ENCODE results near the gene OPCML.

The OPCML gene

DNA sequence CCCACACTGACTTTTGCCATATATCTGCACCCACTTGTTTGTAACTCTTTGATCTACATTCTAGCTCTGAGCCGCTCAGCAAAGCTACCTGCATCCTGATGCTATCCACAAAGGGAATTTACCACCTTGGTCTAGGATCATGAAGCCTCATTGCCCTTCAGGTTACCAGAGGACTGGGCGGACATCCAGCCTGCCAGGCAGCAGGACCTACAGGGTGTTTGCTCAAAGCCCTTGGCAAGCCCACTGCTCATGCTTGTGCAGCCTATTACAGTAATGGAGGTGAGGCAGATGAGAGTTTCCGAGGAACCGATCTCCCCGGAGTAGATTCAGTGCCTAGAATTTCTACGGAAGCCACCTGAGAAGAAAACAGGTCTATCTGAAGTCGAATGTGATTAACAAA lies 417.2 kb downstream of the OPCML start:
- no peak for DNase-seq

DNA sequence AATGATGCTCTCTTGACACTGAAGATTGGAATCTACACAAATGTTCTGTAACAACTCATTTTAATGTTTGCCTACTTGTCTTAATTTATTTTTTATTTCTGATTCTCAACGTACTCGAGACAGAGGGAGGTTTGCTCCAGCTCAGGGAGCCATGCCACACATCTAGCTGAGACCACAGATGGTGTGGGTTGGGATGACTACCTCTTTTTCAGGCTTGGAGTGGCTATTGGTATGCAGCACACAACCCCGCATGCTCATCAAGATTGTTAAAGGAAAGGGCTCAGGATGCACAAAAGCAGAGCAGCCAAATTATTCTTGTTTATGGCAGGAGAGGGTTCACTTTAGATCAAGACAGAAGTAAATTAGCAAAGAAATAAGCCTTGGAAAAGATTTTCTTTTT lies 424.5 kb downstream of the OPCML start:
- no peak for DNase-seq

DNA sequence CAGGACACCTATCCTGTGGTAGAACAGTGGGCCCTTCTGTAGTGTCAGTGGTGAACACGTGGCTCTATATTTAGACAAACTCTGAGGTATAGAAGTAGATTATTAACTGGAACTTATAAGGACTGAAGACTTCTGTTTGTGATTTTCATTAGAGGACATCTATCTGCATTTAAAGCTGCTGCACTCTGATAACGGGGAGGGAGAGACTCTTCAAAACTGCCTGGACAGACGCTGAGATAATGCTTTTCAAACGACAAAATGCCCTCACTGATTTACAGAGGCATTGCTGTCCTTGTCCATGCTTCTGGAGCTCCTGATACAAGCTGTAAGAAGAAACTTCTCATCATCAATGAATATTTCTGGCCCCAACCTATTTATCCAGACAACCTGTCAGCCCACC lies 425.2 kb downstream of the OPCML start:
- DNase-seq = no peak

DNA sequence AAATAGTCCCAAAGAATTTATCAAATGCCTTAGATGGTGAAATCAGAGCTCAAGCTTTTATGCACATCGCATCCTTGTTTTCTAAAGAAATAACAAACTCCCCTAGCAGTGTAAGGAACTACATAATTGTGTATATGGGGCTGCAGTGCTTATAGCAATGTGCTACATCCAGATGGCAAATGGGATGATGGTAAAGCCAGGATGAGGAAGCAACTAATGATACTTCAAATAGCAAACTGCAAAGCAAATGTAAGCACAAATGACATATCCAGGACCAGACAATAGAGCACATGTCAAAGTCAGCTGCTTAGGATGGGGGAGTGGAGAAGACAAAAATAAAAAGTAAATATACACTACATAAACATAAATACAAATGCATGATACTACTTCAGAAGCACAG lies 425.9 kb downstream of the OPCML start:
- DNase-seq = no peak

DNA sequence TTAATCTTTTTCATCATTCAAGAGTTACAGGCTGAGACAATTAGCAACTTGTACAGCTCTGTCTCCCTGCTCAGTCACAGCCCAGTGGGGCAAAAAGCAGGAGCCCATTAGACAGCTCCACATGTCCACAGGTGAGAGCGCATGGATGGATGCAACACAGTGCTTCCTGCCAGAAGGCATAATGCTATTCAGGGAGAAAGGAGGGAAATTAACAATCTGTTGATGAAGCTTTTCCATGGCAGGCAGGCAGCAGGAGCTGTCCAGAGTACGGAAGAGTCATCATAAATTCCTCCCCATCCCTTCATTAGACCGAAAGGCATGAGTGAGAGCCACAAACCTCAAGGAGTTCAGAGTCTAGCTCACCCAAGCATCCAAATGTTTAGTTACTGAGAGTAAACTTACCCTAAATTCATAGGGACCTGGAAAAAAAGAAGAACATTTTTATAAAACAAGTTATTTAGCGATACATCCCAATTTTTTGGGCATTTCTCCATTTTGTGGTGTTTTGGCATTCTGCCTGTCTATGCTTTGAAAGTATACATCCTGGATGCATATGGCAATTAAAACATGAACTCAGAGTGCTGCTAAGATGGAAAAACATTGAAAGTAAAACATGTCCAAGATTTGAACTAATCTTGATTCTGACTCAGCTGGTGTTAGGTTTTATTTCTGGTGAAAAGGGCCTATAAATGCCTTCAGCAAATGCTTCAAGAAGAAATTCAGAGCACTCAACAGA lies 428.1 kb downstream of the OPCML start:
- no peak for DNase-seq

DNA sequence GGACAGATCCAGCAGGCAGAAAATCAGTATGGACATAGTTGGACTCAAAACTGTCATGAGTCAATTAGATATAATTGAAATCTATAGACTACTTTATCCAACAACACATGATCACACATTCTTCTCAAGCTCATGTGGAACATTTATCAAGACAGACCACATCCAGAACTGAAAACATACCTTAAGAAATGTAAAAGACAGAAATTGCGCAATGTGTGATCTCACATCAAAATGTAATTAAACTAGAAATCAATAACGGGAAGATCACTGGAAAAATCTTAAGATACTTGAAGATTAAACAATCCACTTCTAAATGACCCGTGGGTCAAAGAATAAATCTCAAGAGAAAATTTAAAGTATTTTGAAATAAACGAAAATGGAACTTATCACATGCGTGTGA lies 435.3 kb downstream of the OPCML start:
- no peak for DNase-seq

DNA sequence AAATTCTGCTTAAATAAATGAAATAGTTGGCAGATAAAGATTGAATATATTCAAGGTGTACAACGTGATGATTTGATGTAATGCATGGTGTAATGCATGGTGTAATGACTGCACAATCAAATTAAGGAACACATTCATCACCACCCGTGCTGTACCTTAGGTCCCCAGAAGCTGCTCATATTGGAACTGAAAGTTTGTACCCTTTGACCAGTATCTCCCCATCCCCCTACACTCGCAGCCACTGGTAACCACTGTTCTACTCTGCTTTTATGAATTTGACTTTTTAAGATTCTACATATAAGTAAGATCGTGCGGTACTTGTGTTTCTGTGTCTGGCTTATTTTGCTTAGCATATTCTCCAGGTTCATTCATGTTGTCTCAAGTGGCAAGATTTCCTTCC lies 445.8 kb downstream of the OPCML start:
- DNase-seq = no peak

DNA sequence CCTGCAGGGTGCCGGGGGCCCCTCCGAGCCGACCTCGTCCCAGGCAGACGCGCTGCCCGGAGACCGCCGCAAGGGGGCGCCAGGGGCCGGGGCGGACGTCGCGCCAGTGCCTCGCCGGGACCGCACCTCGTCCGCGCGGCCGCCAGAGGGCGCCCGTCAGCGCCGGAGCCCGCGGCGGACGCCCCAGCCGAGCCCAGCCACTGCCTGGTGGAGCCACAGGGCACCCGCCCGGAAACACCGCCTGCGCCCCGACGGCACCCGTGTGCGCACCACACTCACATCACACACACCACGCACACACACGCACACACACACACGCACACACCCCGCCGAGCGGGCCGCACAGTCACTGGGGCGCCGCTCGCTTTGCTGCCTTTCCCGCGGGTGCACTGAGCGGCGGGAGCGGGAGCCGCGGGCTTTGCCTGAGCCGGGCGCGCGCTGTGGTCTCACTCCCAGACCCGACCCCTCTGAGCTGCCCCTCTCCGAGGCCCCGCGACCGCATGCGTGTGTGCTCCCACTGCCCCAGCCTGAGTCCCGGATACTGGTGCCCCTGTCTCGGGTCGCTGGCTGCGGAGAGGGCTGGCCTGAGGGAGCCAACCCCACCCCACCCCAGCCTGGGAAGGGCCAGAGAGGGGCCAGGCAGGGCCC lies 449.3 kb downstream of the OPCML start:
- DNase-seq = peak; percentile 20

DNA sequence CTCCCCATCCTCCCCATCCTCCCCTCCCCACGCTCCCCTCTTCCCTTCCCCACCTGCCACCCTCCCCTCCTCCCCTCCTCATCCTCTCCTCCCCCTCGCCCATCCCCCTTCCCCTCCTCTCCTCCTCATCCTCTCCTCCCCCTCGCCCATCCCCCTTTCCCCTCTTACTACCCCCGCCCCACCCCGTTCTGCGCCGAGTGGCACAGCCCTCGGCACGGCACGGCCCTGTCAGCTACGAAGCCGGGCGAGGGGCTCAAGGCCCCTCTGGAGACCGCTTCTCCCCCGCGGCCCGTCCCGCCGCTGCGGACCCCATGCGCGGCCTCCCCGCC lies 449.9 kb downstream of the OPCML start:
- DNase-seq = no peak

DNA sequence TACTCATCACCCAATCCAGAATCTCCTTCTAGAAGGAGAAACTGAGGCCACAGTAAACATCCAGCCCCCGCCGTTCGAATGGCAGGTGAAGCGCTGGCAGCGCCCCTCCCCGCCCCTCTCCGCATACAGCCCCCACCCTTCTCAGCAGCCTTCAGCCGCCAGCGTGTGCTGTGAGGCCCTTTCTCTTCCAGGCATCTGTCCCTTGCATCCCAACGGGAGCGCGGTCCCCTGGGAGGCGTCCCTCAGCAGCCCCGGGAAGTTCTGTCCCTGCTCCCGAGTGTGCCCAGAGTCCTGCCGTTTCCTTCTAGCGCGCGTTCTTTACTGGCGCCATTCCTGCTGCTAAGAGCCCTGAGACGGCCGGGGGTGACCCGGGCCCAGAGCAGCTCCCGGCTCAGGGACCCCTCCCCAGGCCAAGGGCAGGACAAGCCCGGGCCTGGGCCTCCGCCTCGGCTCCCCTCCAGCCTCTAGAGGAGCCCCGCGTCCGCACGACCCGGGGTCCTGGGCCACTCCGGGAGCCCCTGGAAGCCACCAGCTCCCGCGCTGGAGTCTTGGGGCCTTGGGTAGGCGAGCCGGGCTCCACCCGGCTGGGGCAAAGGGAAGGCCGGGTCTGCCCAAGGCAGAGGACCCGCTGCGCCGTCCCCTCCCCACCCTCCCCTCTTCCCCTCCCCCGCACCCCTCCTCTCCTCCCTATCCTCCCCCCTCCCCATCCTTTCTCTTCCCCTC lies 450.4 kb downstream of the OPCML start:
- no peak for DNase-seq

DNA sequence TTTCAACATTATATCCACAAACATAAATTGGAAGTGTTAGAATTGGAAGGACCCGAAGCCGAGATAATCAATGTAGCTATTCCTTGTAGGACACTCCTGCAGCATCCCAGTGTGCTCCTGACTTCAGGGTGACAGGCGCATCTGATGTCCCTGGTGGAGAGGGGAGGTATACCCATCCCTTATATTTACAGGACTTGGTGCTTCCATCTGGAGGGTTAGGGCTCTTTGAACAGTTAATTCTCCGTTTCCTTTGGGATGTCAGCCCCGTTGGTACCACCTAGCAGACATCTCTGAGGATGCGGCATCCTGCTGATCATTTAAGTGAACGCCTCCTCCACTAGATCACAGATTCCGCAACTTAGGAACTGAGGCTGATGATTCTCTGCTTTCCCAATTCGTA lies 451.3 kb downstream of the OPCML start:
- no peak for DNase-seq

DNA sequence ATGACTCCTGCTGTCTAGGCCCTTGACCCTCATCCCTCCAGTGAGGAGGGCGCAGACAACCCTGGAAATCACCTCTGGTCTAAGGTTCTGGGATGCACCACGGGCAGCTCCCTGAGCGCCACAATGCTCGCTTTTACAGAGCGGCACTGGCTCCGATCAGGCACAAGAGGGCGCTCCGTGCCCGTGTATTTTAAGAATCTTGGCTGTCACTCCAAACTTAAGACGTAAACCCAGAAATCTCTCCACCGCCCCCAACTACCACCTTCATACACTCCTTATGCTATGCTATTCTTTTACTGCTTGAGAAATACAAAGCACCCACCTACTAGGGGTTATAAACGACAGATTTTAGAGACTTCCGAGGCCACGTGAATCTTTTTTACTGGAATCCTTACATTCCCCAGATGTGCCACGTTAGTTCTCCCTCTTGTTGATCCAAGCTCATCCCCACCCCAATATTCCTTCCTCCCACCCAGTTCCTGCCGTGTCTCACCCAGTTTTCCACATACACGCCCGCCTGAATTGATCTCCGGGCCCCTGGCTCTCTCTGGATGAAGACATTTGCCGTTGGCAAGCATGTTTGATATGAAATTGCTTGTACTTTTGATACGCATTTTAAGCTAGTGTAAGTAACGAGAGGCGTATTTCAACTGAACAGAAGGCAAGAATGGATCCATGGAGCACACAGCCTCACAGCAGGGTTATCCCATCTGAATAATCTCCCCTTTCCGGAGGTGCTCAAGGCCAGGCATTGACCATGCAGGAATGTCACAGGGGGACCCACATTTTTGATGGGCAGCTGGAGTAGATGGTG lies 453.5 kb downstream of the OPCML start:
- DNase-seq = no peak

DNA sequence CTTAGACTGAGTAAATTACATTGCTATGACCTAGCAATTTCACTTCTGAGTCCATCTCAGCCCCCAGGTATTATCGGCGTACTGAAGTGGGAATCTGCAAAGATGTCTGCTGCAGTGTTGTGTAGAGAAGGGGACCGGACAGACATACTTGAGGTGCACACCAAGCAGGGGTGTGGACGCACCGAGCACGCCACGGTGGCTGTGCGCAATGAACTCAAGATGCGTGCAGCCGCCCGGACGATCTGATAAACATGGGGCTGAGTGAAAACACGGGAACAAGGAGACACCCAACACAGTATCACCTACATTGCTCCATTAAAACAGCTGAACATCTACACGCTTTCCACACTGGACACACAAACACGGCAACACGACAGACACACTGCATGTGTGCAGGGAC lies 454.3 kb downstream of the OPCML start:
- DNase-seq = no peak

DNA sequence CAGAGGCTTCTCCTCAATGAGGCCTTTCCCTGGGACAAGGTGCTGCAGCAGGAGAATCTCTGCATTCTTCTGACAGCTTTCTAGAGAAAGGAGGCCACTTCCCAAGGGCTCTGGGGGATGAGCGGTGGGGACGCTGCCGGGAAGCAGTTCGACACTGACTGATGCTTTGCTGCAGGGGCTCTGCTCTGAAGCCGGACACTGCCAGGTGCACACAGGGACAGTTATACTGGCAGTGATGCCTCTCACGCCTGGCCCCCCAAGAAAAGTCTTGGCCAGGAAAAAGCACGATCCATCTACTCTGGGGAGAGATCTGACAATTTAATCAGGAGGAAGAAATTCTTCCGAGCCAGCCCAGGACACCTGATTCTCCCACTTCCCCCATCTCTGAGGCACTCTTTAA lies 456.9 kb downstream of the OPCML start:
- no peak for DNase-seq

DNA sequence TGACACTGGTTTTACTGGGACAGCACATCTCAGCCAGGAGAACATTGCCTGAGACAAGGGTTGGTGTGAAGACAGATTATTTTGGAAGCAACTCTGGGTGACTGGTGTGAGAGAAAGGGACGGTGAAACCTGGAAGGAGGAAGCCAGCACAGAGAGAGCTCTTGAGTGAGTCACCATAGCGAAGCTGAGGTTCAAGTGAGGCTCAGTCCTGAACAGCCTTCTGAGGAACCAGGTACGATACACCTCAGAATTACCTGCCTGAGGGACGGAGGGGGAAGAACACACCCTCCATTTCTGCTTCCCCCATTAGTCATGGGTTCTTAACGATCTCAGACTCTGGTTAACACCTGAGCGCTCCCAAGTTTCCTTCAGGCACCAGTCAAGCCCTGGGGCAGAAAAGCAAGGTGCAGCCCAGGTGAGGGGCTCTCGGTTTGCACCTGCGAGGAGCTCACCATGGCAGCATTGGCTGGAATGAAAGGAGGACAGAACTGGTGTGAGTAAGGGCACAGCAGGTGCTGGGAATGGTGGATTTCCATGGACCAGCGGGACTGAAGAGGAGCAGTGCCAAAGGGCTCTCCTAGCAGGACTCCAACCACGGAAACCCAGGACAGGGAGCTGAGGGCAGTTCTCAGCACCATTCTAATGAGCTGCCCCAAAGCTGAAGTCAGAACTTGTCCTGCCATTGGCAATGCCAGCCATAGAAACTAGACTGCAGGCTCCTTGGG lies 459.3 kb downstream of the OPCML start:
- DNase-seq = no peak

DNA sequence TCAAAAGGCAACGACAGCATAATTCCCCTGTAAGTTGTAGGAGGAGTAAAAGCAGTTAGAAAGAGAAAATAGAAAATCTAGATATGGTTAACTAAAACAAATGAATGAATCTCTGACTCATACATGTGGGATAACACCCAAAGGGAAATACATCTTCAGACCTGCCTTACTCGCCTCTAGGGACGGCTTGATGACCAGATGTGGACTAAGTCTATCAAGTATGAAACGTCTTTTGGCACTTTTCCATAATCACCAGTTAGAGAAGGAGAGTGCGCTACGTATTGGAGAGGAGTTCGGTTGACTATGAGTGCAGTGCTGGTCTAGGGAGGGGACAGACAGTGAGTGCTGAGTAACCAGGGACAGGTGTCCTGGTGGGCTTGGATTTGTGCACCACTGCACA lies 459.9 kb downstream of the OPCML start:
- no peak for DNase-seq

DNA sequence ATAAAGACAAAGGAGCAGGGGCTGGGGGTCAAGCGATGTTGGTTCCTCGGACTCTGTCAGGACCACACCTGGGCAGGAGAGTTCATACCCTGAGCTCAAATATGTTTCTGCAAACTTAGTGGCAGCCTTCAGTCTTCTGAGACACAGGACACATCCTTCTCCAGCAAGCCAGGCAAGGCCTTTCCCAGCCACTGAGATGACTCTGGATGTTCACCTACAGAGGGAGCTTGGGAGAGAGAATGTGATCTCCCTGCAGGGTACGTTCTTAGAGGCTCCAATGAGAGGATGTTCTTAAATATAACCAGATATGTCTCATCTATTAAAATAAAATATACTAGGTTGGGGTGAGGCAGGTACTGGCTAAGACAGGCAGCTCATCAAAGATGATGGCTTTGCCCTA lies 461.5 kb downstream of the OPCML start:
- DNase-seq = no peak

DNA sequence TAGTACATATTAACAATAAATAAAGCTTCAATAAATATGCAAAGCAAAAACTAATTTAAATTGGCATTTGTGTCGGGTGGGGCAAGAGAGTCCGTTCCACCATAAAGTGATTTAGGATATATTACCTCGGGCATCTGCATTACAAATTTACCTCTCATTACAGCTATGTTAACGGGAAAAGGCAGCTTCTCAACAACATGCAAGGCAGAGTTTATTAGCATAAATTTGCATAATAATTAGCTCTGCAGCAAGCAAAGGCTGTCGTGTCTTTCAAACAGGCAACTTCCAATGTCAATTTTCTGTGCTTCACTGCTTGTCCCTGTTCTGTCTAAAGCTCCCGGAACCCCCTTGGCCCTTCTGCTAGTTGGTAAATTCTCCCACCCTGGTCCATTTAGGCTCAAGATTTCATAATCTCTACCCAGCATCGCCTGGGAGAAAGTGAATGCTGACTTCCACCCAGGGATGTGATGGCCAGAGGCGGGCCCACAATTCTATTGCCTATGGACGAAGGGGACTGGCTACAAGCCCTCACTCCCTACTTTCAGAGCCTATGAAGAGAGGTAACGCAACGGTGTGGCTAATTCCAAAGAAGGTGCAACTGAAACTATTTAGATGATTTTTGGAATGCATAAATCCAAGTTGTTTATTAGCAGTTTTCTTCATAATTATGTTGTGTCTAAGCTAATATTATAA lies 462.1 kb downstream of the OPCML start:
- no peak for DNase-seq

DNA sequence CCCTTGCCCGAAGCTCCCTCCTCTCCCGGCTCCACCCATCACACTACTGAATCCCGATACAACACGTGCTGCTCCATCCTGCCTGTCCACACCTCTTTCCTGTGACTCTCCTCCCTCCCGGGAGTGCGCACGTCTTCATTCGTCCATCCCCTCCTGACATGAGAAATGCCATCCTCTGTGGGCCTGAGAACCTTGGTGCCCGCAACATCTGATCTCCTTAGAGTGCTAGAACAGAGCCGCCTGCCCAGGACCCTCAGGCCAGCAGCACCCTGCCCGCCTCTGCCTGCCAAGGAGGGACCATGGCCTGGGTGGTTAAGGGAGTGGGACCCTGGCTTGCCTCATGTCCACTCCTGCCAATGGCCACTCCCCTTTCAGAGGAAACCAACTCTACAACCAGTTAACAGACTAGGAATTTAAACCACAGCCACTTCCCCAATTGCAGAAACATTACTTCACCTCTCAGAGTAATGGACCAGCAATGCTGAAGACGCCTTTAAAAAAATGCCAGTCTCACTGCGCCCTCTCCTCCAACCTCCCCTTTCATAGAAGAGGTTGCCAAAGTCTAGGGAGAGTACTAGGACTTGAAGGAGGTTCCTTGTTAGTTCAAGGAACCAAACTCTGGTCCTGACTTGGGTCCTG lies 466.3 kb downstream of the OPCML start:
- no peak for DNase-seq

DNA sequence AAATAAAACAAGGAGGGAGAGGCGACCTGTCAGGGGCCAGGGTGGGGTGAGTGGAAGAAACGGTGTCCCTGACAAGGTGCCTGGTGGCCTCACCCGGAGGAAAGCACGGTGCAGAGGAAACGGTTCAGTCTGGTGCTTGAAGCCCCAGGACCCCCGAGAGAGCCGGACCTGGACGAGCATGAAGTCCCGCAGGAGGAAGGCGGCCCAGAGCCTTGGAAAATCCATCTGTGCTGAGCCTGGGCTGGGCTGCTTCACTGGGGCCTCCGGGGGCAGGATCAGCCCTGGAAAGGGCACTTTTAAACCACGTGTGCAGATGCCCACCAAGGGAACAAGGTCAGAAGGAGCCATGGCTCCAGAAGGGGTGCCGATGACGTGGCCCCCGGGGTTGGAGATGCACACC lies 467.3 kb downstream of the OPCML start:
- no peak for DNase-seq

DNA sequence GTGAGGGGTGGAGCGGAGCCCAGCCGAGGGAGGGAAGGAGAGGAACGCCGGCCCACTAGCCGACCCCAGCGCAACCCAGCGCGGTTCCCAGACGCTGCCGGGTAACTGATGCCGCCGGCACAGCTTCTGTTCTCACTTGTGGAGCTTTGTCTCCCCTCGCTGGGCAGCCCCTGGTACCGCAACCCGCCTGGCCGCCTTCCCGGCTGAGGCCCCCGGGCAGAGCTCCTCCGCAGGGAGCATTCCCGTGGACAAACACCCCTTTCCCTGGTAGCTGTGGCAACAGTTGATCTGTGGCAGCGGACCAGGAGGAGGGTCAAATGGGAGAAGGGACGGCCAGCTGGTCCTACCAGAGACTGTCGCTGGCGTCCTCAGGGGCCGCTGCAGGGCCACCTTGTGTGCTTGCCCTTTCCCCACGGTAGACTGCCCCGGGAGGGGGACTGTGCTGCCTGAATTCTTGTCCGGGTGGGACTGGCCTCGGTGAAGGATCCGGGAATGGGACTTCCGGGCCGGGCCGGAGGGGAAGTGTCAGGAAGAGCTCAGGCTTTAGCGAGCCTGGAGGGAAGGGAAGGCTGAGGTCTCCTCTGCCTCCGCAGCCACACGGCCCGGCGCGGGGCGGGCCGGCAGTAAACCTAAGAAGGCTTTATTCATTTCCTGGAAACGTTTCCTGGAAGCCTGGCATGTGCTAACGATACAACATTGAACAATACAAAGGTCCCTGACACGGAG lies 468.0 kb downstream of the OPCML start:
- DNase-seq = no peak

Data from activated T-cell treated with anti-CD3 and anti-CD28 coated beads, Interleukin-2, amount 50 U/mL, for 1 hour (primary cell).